ENCODE data around the gene PTTG1.

Gene PTTG1

GRCh38 chr5:160420331-160420610, 1.4 kb upstream of the PTTG1 start:
- Histone ChIP-seq H3K9ac (ENCODE audit: low read length) (no peak overlapping the region), H2AFZ (ENCODE audit: insufficient read depth, low read length, poor library complexity) (no peak overlapping the region), H3K27me3 (ENCODE audit: insufficient read depth, low read length) (no peaks in the 10 kb centered on the region), H2BK5ac (ENCODE audit: low read depth, low read length, poor library complexity) (no peak overlapping the region), H4K8ac (ENCODE audit: low read depth, low read length) (no peak overlapping the region), H4K12ac (ENCODE audit: low read depth, low read length) (no peak overlapping the region), H3K79me2 (ENCODE audit: control insufficient read depth, insufficient read depth, low read length, poor library complexity) (peaks cover 4% of the 10 kb centered on the region), H2AK5ac (ENCODE audit: low read length) (no peak overlapping the region), H2BK120ac (ENCODE audit: insufficient read depth, low read length, poor library complexity) (no peak overlapping the region), H3K14ac (ENCODE audit: low read length) (no peak overlapping the region), H3K27ac (ENCODE audit: low read depth, low read length) (no peak overlapping the region), H3K4me1 (ENCODE audit: control insufficient read depth in 1 of 2, insufficient read depth in 2 of 2, low read length in 2 of 2) (peaks cover 4 to 10% of the 10 kb centered on the region in 2 experiments), H3K4me2 (ENCODE audit: low read length) (no peak overlapping the region), H2BK12ac (ENCODE audit: low read length) (no peak overlapping the region), H3K9me3 (ENCODE audit: insufficient read depth, low read depth, low read length) (no peaks in the 10 kb centered on the region), H3K23ac (ENCODE audit: low read length) (no peak overlapping the region), H3K18ac (ENCODE audit: low read length) (no peak overlapping the region), H3K79me1 (ENCODE audit: low read length) (peaks cover 6% of the 10 kb centered on the region), H3K4ac (ENCODE audit: low read depth, low read length) (no peak overlapping the region), H3K4me3 (ENCODE audit: low read depth, low read length) (no peak overlapping the region), H4K91ac (ENCODE audit: low read depth, low read length) (no peak overlapping the region), H3K36me3 (ENCODE audit: control insufficient read depth in 1 of 2, insufficient read depth in 2 of 2, low read length in 2 of 2) (peaks cover 0 to 2% of the 10 kb centered on the region in 2 experiments)
- no peak for DNase-seq

GRCh38 chr5:160423099-160423498, 1.4 kb downstream of the PTTG1 start:
- no peak overlapping the region for H3K4me3 ChIP-seq (ENCODE audit: low read depth, low read length)
- H3K27me3 ChIP-seq (ENCODE audit: insufficient read depth, low read length): no peaks in the 10 kb centered on the region
- H4K12ac ChIP-seq (ENCODE audit: low read depth, low read length): no peak overlapping the region
- H3K79me1 ChIP-seq (ENCODE audit: low read length): peaks cover 6% of the 10 kb centered on the region
- no peak overlapping the region for H3K27ac ChIP-seq (ENCODE audit: low read depth, low read length)
- no peak overlapping the region for H3K9ac ChIP-seq (ENCODE audit: low read length)
- H3K4me2 ChIP-seq (ENCODE audit: low read length): peak overlapping the region; percentile 77
- H4K8ac ChIP-seq (ENCODE audit: low read depth, low read length): no peak overlapping the region
- H3K4me1 ChIP-seq (ENCODE audit: control insufficient read depth in 1 of 2, insufficient read depth in 2 of 2, low read length in 2 of 2): peaks cover 2 to 7% of the 10 kb centered on the region in 2 experiments
- no peak overlapping the region for H3K4ac ChIP-seq (ENCODE audit: low read depth, low read length)
- no peak overlapping the region for H4K91ac ChIP-seq (ENCODE audit: low read depth, low read length)
- H3K36me3 ChIP-seq (ENCODE audit: control insufficient read depth in 1 of 2, insufficient read depth in 2 of 2, low read length in 2 of 2): peaks cover 6 to 7% of the 10 kb centered on the region in 2 experiments
- no peaks in the 10 kb centered on the region for H3K9me3 ChIP-seq (ENCODE audit: insufficient read depth, low read depth, low read length)
- no peak overlapping the region for H2AFZ ChIP-seq (ENCODE audit: insufficient read depth, low read length, poor library complexity)
- no peak overlapping the region for H2BK5ac ChIP-seq (ENCODE audit: low read depth, low read length, poor library complexity)
- H3K79me2 ChIP-seq (ENCODE audit: control insufficient read depth, insufficient read depth, low read length, poor library complexity): peaks cover 4% of the 10 kb centered on the region
- no peak overlapping the region for H3K14ac ChIP-seq (ENCODE audit: low read length)
- DNase-seq: no peak
- WGBS (ENCODE audit: extremely low coverage, insufficient coverage, insufficient read length): no CpG with 5 or more reads among the region's 2 CpGs
- no peak overlapping the region for H2BK12ac ChIP-seq (ENCODE audit: low read length)
- no peak overlapping the region for H3K23ac ChIP-seq (ENCODE audit: low read length)
- H2AK5ac ChIP-seq (ENCODE audit: low read length): no peak overlapping the region
- H2BK120ac ChIP-seq (ENCODE audit: insufficient read depth, low read length, poor library complexity): no peak overlapping the region
- H3K18ac ChIP-seq (ENCODE audit: low read length): no peak overlapping the region

- DNase-seq: no peak
- H3K18ac ChIP-seq (ENCODE audit: low read length): no peak overlapping the region
- H3K4me3 ChIP-seq (ENCODE audit: low read depth, low read length): no peak overlapping the region
- H3K14ac ChIP-seq (ENCODE audit: low read length): no peak overlapping the region
- H2BK12ac ChIP-seq (ENCODE audit: low read length): no peak overlapping the region
- no peaks in the 10 kb centered on the region for H3K9me3 ChIP-seq (ENCODE audit: insufficient read depth, low read depth, low read length)
- peaks cover 6 to 7% of the 10 kb centered on the region in 2 experiments for H3K36me3 ChIP-seq (ENCODE audit: control insufficient read depth in 1 of 2, insufficient read depth in 2 of 2, low read length in 2 of 2)
- H3K4ac ChIP-seq (ENCODE audit: low read depth, low read length): no peak overlapping the region
- H2AFZ ChIP-seq (ENCODE audit: insufficient read depth, low read length, poor library complexity): no peak overlapping the region
- no peak overlapping the region for H4K8ac ChIP-seq (ENCODE audit: low read depth, low read length)
- no peak overlapping the region for H3K27ac ChIP-seq (ENCODE audit: low read depth, low read length)
- no peak overlapping the region for H3K4me2 ChIP-seq (ENCODE audit: low read length)
- H4K12ac ChIP-seq (ENCODE audit: low read depth, low read length): no peak overlapping the region
- H2BK120ac ChIP-seq (ENCODE audit: insufficient read depth, low read length, poor library complexity): no peak overlapping the region
- no peaks in the 10 kb centered on the region for H3K79me2 ChIP-seq (ENCODE audit: control insufficient read depth, insufficient read depth, low read length, poor library complexity)
- peaks cover 2 to 5% of the 10 kb centered on the region in 2 experiments for H3K4me1 ChIP-seq (ENCODE audit: control insufficient read depth in 1 of 2, insufficient read depth in 2 of 2, low read length in 2 of 2)
- H3K79me1 ChIP-seq (ENCODE audit: low read length): no peaks in the 10 kb centered on the region
- H3K9ac ChIP-seq (ENCODE audit: low read length): no peak overlapping the region
- H2AK5ac ChIP-seq (ENCODE audit: low read length): no peak overlapping the region
- H4K91ac ChIP-seq (ENCODE audit: low read depth, low read length): no peak overlapping the region
- H2BK5ac ChIP-seq (ENCODE audit: low read depth, low read length, poor library complexity): no peak overlapping the region
- WGBS (ENCODE audit: extremely low coverage, insufficient coverage, insufficient read length): no CpG with 5 or more reads among the region's 4 CpGs
- no peak overlapping the region for H3K23ac ChIP-seq (ENCODE audit: low read length)
- H3K27me3 ChIP-seq (ENCODE audit: insufficient read depth, low read length): no peaks in the 10 kb centered on the region
These were observed 6.0 kb downstream of the PTTG1 start for GRCh38 chr5:160427607-160428006.

- WGBS (ENCODE audit: extremely low coverage, insufficient coverage, insufficient read length): no CpG with 5 or more reads among the region's 4 CpGs
- Histone ChIP-seq H2AK5ac (ENCODE audit: low read length) (no peak overlapping the region), H2BK120ac (ENCODE audit: insufficient read depth, low read length, poor library complexity) (no peak overlapping the region), H3K18ac (ENCODE audit: low read length) (no peak overlapping the region), H3K23ac (ENCODE audit: low read length) (no peak overlapping the region), H3K4me3 (ENCODE audit: low read depth, low read length) (no peak overlapping the region), H3K27ac (ENCODE audit: low read depth, low read length) (no peak overlapping the region), H4K8ac (ENCODE audit: low read depth, low read length) (no peak overlapping the region), H3K36me3 (ENCODE audit: control insufficient read depth in 1 of 2, insufficient read depth in 2 of 2, low read length in 2 of 2) (peaks cover 4 to 5% of the 10 kb centered on the region in 2 experiments), H3K4me1 (ENCODE audit: control insufficient read depth in 1 of 2, insufficient read depth in 2 of 2, low read length in 2 of 2) (no peaks in the 10 kb centered on the region), H2AFZ (ENCODE audit: insufficient read depth, low read length, poor library complexity) (no peak overlapping the region), H3K4me2 (ENCODE audit: low read length) (no peak overlapping the region), H3K4ac (ENCODE audit: low read depth, low read length) (no peak overlapping the region), H3K9me3 (ENCODE audit: insufficient read depth, low read depth, low read length) (no peaks in the 10 kb centered on the region), H4K12ac (ENCODE audit: low read depth, low read length) (no peak overlapping the region), H3K14ac (ENCODE audit: low read length) (no peak overlapping the region), H3K27me3 (ENCODE audit: insufficient read depth, low read length) (no peaks in the 10 kb centered on the region), H3K79me1 (ENCODE audit: low read length) (no peaks in the 10 kb centered on the region), H3K79me2 (ENCODE audit: control insufficient read depth, insufficient read depth, low read length, poor library complexity) (no peaks in the 10 kb centered on the region), H2BK12ac (ENCODE audit: low read length) (no peak overlapping the region), H2BK5ac (ENCODE audit: low read depth, low read length, poor library complexity) (no peak overlapping the region), H3K9ac (ENCODE audit: low read length) (no peak overlapping the region), H4K91ac (ENCODE audit: low read depth, low read length) (no peak overlapping the region)
- no peak for DNase-seq
These were observed 10.5 kb downstream of the PTTG1 start for GRCh38 chr5:160432196-160432595.
